ENCODE results near the gene DNHD1. TPM values are rescaled to one million over a fixed set of nuclear protein-coding genes. Genes with fewer than 3 reads are reported as not detected.

DNHD1 gene
- polyA plus RNA-seq, 3 donors, result 7.3 to 13.4 (median 7.3) TPM

DNA sequence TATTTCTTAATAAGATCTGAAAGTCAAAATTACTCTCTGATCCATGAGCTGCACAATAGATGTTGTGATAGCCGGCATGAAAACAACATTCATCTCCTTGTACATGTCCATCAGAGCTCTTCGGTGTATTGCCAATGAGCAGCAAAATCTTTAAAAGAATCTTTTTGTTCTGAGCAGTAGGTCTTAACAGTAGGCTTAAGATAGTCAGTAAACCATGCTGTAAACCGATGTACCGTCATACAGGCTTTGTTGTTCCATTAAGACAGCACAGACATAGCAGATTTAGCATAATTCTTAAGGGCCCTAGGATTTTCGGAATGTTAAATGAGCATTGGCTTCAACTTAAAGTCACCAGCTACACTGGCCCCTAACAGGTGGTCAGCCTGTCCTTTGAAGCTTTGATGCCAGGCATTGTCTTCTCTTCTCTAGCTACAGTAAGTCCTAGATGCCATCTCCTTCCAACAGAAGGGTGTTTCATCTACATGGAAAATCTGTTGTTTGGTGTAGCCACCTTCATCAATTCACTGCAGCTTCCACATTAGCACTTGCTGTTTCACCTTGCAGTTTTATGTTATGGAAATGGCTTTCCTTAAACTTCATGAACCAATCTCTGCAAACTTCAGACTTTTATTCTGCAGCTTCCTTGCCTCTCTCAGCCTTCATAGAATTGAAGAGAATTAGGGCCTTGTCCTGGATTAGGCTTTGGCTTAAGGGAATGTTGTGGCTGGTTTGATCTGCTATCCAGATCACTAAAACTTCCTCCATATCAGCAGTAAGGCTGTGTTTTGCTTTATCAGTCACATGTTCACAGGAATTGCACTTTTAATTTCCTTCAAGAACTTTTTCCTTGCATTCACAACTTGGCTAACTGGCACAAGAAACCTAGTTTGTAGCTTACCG lies 78.0 kb downstream of the DNHD1 start:
- no peak for DNase-seq (ENCODE audit: extremely low read depth in 1 of 11, low read depth in 9 of 11, low spot score in 4 of 11)

DNA sequence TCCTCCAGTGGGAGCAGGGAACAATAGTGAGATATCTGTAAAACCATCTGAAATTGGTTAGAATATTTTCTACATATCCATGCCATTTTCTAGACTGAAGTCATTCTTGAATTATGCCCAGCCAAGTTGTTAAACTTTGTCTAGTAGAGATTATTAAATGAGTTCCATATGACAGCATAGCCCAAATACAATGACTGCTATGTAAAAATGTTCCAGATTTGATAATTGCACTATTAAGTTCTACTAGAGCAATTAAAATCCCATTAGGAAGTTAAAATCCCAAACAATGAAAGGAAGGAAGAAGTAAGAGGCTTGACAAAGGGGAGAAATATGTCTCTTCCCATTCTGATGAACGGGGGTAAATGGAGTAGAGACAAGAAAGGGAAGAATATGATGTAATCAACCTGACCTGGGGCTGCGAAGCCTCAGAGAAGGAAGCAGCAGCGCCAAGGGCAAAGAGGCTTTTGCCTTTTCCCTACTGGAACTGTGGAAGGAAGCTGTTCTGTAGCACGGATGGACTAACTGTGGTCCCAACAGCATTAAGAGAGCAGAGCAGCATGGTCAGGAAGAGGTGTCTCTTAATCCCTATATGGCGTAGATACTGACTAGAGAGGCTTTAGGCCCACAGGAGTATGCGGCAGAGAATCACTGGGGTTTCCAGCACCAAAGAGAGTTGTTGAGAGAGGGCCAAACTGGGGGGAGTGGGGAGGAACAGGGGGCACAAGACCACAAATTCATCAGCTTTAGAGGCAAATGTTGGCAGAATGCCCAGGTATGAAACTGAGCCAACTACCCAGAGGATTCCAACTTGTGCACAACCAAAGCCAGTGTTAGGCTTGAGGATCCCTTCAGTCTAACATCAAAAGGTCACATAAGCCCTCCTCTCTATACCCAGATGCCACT lies 79.6 kb downstream of the DNHD1 start:
- peak in 1 of 11 donors; percentile 22 for DNase-seq (ENCODE audit: extremely low read depth in 1 of 11, low read depth in 9 of 11, low spot score in 4 of 11)

DNA sequence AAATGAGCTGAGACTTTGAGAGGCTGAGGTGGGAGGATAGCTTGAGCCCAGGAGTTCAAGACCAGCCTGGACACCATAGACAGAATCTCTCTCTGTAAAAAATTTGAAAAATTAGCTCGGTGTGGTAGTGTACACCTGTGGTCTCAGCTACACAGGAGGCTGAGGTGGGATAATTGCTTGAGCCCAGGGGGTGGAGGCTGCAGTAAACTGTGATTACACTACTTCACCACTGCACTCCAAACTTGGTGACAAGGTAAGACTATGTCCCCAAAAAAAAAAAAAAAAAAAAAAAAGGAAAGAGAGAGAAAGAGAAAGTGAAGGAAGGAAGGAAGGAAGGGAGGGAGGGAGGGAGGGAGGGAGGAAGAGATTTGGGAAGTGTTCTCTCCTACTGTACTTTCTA lies 81.1 kb downstream of the DNHD1 start:
- no peak for DNase-seq (ENCODE audit: extremely low read depth in 1 of 11, low read depth in 9 of 11, low spot score in 4 of 11)

DNA sequence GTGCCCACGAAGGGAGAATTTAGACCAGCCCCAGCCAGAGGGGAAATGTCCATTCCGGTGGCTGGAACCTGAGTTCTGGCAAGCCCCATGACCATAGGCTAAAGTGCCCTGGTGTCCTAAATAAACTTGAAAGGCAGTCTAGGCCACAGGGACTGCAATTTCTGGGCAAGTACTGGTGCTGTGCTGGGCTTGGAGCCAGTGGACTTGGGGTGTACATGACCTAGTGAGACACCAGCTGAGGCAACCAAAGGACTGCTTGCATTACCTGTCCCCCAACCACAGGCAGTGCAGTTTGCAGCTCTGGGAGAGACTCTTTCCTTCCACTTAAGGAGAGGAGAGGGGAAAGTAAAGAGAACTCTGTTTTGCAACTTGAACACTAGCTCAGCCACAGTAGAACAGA lies 82.6 kb downstream of the DNHD1 start:
- DNase-seq (ENCODE audit: extremely low read depth in 1 of 11, low read depth in 9 of 11, low spot score in 4 of 11), result no peak

DNA sequence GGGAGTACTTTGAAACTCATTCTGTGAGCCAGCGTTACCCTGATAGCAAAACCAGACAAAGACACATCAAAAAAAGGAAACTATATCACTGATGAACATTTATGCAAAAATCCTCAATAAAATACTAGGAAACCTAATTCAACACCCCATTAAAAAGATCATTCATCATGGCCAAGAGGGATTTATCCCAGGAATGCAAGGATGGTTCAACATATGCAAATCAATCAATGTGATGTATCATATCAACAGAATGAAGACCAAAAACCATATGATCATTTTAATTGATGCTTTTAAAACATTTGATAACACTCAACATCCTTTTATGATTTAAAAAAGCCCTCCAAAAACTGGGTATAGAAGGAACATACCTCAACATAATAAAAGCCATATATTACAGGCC lies 86.5 kb downstream of the DNHD1 start:
- no peak for DNase-seq (ENCODE audit: extremely low read depth in 1 of 11, low read depth in 9 of 11, low spot score in 4 of 11)

DNA sequence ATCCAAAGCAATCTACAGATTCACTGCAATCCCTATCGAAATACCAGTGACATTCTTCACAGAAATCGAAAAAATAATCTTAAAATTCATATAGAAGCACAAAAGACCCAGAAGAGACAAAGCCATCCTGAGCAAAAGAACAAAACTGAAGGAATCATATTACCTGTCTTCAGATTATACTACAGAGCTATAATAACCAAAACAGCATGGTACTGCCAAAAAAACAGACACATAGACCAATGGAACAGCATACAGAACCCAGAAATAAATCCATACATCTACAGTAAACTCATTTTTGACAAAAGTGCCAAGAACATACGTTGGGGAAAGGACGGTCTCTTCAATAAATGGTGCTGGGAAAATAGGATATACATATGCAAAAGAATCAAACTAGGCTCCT lies 87.4 kb downstream of the DNHD1 start:
- no peak for DNase-seq (ENCODE audit: extremely low read depth in 1 of 11, low read depth in 9 of 11, low spot score in 4 of 11)

DNA sequence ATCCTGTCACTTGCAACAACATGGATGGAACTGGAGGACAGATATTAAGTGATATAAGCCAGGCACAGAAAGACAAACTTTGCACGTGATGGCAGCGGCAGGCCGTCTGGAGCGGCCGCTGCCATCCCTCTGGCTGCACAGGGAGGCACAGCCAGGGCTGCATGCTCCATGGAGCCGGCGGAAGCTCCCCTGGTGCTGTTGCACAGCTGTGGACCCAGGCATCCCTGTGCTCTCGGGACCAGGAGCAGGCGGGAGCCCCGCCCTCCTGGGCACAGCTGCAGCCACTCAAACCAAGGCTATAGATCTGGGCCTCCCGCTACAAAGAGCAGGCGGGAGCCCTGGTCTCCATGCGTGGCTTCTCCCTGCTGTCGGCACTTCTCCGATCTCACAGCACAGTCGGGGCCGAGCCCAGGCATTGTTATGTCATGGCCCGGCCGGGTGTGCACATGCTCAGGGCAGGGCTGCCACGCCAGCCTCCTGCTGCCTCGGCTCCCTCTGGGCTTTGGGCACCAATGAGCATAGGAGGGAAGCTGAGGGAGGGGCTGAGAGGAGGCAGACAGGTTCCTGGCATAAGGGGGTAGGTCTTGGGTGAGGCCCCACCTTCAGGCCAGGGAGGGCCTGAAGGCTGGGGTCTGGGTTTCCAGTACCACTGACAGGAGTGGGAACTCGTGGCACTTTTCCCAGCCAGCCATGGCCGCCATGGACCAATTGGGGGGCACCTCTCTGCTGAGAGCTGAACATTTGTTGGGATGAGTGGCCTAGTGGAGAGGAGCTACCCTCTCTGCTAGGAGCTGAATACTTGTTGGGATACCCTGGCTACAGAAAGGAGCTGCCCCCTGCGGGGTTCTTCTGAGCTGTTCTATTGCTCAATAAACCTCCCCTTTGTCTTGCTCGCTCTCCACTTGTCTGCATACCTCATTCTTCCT lies 89.6 kb downstream of the DNHD1 start:
- no peak for DNase-seq (ENCODE audit: extremely low read depth in 1 of 11, low read depth in 9 of 11, low spot score in 4 of 11)

DNA sequence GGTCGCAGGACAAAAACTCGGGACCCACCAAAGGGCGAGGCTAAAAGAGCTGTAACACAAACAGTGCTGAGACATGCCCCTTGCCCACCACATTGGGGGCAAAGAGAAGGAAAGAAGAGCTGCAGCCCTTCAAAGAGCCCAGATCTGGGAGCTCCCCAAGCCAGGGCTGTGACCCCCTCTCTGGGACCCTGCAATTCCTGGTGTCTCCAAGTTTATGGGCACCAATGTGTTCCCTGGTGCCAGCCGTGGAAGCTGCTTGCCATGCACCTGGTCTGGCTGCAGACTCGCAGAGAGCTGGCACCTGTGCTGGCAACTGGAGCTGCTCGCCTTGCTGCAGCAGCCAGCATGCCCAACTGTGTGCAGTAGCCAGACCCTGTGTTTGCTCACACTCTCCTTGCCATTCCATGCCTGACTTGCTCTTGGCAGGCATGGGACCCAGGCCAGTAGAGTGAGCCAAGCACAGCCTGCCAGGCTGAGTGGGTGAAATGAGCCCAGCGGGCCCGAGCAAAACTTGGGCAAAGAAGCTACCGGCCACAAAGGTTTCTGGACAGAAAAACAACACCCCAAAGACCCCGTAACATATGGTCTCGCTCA lies 90.4 kb downstream of the DNHD1 start:
- no peak for DNase-seq (ENCODE audit: extremely low read depth in 1 of 11, low read depth in 9 of 11, low spot score in 4 of 11)

DNA sequence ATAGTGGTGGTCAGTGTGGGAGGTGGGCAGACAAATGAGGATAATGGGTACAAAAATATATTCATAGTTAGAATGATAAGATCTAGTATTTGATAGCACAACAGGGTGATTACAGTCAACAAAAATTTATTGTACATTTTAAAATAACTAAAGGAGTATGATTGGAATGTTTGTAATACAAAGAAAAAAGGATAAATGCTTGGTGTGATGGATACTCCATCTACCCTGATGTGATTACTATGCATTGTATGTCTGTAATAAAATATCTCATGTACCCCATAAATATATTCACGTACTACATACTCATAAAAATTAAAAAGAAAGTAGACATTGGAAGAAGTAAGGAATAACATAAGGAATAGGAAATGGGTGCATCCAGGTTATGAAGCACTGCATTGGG lies 90.9 kb downstream of the DNHD1 start:
- DNase-seq (ENCODE audit: extremely low read depth in 1 of 11, low read depth in 9 of 11, low spot score in 4 of 11), result no peak

DNA sequence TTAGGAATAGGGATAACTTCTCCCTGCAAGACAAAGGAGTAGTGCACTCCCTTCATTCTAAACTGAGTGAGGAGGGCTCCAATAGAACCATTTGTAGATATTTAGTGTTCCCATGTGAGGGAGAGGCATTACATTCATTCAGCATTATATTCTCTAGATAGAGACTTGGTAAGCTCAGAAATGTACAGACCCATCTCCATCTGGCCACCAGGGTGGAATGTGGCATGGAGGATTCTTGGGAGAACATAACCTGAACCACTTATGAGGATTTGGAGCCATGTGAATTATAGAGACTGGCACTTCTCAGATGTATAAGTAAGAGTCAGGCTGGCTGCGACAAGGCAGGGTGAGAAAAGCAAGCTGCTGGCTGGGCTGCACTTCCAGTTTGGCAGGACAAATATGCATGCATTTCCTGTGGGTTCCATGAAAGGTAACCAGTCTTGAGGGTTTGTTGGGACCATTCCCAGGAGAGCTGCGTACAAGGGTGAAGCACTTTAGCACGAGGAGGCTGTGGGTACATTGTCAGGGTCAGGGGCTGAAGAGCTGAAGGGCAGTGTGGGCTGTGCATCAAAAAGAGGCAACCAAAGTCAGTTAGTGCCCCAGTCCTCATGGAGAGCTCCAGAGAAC lies 97.2 kb downstream of the DNHD1 start:
- DNase-seq (ENCODE audit: extremely low read depth in 1 of 11, low read depth in 9 of 11, low spot score in 4 of 11), result no peak

DNA sequence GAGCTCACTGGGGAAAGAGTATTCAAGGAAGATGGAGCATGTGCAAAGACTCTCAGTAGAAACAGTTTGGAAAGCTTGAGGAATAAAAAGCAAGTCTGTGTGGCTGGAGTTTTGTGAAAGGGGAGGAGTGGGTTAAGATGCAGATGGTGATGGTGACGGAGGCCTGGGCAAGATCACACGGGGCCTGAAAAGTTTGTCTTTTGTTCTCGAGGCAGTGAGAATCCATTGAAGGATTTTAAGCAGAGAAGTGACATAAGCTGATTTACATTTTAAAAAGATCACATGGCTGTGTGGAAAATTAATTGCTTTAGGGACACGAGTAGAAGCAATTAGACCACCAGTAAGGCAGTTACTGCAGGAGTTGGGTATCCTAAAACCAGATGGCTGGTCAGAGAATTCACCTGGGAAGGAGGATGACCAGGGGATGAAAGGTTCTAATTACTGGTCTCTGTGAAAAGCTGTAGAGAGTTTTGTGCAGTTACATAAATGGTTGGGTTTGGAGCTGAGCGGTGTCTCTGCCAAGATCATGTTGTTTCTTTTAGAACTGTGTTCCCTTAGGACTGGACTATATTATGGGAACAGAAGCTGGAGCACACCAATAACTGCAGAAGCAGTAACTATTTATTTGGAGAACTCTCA lies 99.3 kb downstream of the DNHD1 start:
- DNase-seq (ENCODE audit: extremely low read depth in 1 of 11, low read depth in 9 of 11, low spot score in 4 of 11), result no peak

DNA sequence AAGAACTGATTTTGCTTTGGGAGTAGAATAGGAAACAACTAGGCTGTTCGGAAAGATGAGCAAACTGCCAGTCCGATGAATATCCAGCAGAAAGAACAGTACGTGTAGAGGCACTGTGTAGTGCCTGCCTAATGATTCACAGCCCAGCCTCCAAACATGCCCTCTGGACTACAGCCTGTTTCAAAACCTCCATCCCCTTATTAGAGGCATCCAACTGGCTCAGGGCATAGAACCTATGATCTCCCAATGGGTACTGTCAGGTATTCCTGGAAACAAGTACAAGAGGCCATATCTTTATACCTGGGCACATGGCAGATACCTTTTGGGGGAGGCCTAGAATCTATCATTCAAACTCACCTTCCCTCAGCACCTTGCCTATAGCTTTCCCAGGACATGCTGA lies 101.5 kb downstream of the DNHD1 start:
- DNase-seq (ENCODE audit: extremely low read depth in 1 of 11, low read depth in 9 of 11, low spot score in 4 of 11), result no peak

DNA sequence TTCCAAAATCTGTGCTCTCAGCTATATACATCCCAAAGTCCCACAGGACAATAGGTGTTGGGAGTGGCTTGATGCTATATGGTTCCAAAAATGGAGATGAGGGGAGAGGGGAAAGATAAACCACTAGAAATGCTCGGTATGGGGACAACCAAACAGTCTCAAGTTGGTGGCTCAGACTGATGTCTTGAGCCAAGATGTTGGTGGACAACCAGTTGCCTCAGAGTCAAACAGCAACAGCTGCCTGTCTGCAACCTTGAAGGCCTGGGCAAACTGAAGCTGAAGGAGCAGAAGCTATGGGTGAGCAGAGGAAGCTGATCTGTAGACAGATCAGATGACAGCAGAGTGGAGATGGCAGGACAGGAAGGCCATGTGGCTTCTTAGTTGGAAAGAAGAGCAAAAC lies 102.4 kb downstream of the DNHD1 start:
- no peak for DNase-seq (ENCODE audit: extremely low read depth in 1 of 11, low read depth in 9 of 11, low spot score in 4 of 11)

DNA sequence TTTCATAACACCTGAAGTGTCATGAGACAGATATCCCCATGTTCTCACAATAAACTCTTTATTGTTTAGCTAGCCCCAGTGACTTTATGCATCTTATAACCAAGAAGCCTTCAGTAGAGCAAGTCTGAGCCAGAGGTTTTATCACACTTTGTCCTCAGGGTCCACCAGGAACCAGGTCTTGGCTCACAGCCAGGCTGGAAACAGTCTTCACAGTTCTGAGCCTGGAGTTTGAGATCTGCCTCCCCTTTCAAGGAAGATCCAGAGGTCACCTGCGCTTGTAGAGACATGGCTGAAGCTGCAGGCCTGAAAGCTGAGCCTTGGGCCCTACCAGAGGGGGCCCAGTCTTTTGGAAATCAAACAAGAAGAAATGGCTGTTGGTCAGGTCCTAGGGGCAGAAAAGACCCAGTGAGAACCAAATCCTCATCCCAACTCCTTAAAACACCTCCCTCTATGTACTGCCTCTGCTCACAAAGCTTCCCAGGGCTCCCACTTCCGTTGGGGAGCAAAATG lies 102.9 kb downstream of the DNHD1 start:
- DNase-seq (ENCODE audit: extremely low read depth in 1 of 11, low read depth in 9 of 11, low spot score in 4 of 11), result no peak

DNA sequence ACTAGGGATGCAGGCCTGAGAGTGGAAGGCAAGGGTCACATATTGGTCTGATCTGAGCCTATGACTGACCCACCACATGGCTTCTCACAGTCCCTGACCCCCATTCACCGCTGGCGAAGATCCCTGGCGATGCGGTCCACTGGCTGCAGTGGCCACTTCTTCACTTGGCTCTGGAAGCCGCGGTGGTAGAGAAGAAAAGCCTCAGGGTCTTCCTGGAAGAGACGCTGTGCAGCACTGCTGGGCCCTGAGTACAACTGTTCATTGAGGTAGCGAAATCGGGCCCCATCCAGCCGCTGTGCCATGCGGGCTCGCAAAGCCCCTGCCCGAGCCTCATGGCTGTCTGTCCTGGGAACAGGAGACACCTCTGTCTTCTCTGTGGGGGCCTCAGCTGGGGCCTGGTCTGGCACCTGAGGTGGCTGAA lies 104.0 kb downstream of the DNHD1 start:
- no peak for DNase-seq (ENCODE audit: extremely low read depth in 1 of 11, low read depth in 9 of 11, low spot score in 4 of 11)

DNA sequence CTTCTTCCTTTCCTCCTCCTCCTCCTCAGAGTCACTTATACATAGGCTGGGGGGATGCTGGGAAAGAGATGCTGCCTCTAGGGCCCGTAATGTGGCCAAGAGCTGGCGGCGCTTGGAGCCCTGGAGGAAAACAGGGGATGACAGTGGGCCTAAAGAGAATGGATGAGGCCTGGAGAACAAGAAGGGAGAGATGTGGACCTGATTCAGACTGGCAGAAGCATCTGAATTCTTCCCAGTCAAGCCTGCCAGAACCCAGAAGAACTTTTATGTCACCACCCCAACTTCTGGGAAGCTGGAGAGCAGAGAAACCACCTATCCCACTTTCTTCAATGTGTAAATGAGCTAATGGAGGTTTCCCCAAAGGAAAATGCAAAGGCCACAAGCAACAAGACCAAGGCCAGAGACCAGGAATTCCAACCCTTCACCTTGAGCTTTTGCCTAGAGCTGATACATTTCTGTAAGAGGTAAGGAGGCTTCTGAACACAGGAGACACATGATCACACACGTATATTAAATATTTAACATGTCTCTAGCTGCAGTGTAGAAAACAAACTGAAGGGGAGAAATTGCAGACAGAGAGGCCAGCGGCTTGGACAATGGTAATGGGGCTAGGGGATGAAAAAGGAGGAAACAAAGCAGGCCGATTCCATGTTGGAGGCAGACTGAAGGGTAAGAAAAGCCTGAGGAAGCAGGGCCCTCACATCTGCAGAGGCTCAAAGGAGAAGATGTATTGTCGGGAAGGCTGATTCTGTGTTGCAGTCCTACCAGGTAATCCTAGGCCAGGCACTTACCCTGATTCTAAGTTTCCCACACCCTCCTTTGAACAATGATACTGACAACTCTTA lies 105.2 kb downstream of the DNHD1 start:
- DNase-seq (ENCODE audit: extremely low read depth in 1 of 11, low read depth in 9 of 11, low spot score in 4 of 11), result no peak
